GM21381 (cell line): ENCODE measurements around the gene PTGES3L.

ENCODE experiments used
- ATAC-seq: cut with Tn5 transposase; IDR thresholded peaks from one replicate; pipeline ENCODE4 v1.9.1; 2021; ENCODE audit warnings: mild to moderate bottlenecking, moderate library complexity; ENCODE audit not compliant: unreplicated experiment

Gene PTGES3L

DNA sequence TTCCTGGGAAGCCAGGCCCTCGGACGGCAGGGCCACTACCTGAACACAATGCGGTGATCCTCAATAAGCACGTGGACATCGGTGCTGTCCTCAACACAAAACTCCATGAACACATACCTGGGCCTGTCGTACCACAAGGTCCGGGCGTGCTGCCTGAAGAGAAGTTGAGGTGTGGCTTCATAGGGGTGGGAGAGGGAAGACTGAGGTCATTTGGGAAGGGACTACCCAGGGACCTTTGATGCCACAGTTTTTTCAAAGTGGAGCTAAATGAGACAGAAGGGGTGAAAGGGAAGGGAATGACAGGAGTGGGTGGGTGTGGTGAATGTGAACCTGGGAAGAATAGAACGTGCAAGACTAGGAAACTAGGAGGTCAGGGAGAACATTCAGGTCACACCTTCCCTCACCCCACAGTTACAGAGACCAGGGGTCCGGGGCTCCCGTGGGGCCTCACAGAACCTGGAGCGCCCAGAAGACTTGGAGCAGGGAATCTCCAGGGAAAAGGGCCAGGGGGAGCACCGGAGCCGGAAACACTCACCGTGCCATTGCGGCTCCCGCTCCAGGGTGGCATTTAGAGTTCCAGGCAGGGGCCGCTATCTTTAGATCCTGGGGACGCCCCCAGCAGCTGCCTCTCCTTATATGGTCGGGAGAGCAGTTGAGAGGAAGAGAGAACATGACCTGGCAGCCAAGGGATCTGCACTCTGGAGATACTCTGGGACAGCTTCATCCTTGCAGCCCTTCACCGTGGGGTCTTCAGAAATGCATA, at the start of gene PTGES3L:
Gene PTGES3L, minus strand, starts transcription at position 570 of the 763 bp plus-strand sequence. Its CDS starts 27 bp downstream, at position 543.
- peak; percentile 26 for ATAC-seq

DNA sequence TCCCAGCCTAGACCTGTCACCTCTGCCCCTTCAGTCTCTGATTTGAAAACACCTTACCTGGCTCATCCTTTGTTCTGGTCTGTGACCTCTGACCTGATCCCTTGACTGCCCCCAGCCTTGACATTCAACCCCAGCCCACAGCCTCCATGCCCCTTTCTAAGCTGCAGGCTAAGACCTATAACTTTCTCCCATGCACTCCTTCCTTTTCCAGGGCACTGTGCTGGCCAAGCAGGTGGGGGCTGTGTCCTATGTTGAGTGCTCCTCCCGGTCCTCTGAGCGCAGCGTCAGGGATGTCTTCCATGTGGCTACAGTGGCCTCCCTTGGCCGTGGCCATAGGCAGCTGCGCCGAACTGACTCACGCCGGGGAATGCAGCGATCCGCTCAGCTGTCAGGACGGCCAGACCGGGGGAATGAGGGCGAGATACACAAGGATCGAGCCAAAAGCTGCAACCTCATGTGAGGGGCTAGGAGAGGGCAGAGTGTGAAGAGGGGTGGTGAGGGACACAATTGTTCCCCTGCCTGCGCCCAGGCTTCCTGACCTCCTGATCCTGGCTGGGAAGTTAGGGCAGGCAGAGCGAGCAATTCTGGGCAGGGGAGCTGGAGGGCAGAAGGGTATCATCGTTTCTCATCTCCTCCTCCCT, 48.5 kb upstream of the PTGES3L start:
- no peak for ATAC-seq

DNA sequence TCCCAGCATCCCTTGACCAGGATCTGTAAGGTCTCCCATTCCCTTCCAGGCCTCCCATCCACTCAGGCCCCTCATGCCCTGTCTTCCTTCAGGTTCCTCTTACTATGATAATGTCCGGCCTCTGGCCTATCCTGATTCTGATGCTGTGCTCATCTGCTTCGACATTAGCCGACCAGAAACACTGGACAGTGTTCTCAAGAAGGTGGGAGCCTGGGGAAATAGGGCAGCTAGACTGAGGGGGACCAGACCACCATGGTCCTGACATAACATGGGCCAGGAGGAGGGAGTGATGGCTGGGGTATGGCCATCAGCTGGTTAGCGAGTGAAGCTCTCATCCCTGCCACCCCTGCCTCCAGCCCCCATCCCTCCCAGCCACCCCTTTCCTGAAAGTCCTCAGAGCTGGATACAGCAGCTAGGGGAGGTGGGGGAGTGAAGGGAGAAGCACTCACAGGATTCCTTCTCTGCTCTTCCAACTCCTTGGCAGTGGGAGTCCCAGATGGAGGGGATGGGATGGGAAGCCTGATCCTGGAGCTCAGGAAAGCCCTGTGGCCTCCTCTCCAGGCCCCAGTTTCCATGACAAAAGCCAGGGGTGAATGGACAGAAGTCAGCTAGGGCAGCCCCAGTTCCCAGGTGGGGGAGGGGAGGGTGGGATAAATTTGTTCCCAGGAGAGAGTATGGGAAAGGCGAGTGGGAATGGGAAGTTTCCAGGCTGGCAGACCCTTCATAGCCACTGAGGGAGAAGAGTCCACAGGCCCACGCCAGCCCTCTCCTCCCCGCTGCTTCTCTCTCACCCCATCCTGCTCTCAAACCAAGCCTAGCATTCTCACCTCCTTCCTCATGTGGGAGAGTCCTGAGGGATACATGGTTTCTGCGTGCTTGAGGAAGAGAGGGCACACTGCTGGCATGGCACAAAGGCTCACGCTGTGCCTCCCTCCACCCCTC, 47.5 kb upstream of the PTGES3L start:
- no peak for ATAC-seq

DNA sequence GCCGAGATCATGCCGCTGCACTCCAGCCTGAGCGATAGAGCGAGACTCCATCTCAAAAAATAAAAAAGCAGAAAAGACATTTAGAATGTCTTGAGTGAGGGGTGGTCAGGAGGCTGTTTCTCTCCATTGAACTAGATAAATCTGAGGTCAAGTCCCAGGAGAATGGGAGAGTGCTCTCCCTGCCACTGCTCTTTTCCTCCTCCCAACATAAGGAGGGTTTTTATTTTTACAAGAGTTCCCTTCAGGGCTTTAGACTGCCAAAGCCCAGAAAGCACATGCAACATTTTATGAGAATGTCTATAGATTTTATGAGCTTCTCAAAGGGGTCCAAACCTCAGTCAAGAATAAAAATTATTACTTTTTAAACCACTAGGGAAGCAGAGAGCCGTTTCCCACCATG, 46.7 kb upstream of the PTGES3L start:
- ATAC-seq, result no peak

DNA sequence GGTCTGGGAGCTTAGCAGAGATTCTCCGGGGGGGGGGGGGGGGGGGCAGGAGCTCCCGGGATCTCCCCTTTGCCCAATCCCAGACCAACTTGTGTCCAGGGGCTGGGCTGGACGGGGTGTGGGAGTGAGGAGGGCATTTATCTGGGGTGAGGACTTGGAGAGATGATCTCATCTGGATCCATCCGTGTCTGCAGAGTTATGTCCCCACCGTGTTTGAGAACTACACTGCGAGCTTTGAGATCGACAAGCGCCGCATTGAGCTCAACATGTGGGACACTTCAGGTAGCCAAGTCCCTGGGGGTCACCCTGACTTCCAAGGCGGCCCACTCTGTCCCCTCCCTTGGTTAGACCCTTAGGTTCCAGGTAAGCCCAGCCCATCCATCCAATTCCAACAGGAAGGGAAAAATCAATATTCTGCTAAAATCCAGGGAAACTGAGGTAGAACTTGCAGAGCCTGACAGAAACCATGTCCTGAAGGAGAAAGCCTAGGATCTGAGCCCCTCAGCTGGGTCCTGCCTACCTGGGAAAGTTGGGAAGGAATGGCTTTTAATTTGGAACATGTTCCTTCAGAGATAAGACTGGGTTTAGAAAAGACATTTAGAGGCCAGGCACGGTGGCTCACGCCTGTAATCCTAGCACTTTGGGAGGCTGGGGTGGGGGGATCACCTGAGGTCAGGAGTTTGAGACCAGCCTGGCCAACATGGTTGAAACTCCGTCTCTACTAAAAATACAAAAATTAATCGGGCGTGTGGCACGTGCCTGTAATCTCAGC, 46.1 kb upstream of the PTGES3L start:
- no peak for ATAC-seq

DNA sequence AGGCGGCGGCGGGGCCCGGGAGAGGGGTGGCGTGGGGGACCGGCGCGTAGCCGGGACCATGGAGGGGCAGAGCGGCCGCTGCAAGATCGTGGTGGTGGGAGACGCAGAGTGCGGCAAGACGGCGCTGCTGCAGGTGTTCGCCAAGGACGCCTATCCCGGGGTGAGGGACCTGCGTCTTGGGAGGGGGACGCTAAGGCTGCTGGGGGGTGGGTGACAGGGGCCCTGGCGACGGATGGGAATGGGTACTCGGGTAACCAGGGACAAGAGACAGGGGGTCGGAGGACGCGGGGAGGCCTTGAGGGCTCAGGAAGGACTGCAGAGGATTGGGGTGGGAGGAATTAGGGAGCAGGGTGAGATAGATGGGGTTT, 45.4 kb upstream of the PTGES3L start:
- no peak for ATAC-seq

DNA sequence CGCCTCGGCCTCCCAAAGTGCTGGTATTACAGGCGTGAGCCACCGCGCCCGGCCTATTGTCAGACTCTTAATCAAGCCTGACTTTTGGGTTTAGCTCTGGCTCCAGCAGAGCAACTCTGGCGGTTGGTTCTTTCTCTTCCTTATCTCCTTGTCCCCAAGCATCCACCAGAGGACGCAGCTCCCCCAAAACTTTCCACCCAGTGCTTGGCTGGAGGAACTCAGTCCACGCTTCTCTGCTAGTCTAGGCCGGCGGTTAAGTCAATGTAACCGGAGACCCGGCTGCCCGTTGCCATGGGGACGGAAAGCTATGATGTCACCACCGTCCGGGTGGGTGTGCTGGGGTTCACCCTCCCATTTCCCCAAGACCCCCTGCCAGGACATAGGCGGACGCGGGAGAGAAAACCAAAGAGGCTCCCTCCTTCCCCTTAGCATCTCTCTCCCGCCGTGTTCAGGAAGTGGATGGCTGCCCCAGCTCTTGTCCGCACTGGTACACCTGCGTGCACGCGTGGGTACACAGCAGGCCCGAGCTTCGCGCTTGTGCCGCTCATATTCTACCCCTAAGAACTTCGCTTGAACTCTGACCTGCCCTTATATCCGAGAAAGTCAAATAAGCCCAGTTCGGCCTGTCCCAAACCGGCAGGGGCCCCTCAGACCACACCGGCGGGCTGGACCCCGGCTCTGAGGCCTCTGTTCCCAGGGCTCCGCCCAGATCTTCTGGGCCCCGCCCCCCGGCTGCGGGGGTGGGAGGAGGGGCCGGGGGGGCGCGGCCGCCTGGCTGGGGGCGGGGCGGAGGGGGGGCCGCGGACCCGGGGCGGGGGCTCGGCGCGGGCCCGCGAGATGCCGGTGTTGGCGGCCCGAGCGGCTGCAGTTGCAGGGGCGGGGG, 44.8 kb upstream of the PTGES3L start, which contains the start of gene RND2:
Gene RND2, plus strand, starts transcription at position 825 of the 883 bp plus-strand sequence. CDS start 117 bp downstream, outside the sequence.
- no peak for ATAC-seq

DNA sequence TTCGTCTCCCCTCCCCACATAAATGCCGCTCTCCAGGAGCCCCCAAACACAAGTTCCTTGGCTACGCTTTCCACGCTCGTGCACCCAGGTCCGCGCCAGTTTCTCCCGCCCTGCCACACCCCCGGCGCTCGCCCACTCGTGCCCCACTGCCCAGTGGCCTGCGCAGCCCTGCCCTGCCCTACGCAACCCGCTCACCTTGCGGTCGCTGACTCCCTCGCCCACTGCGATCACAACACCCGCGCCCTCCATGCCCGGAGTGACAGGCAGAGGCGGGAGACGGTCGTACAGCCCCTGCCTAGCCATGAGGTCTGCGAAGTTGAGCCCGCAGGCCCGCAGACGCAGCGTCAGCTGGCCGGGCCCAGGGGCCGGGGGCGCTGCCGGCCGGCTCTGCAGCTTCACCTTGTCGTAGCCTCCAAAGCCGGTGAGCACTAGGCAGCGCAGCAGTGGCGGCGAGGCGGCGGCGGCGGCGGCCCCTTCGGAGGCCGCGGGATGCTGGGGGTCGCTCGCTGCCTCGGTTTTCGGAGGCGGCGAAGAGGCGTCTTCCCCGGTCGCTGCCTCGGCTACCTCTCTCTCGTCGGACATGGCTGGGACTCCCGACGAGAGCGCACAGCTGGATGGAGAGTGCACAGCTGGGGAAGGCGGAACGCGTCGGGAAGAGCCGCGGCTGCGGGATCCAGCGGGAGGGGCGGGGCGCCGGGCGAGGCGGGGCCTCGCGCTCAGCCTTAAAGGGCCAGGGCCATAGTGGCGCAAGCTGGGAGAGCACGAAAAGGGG, 42.0 kb upstream of the PTGES3L start, which contains the start of gene VAT1:
Gene VAT1, minus strand, starts transcription at position 645 of the 772 bp plus-strand sequence. Its CDS starts 63 bp downstream, at position 582.
- ATAC-seq, result peak; percentile 49

DNA sequence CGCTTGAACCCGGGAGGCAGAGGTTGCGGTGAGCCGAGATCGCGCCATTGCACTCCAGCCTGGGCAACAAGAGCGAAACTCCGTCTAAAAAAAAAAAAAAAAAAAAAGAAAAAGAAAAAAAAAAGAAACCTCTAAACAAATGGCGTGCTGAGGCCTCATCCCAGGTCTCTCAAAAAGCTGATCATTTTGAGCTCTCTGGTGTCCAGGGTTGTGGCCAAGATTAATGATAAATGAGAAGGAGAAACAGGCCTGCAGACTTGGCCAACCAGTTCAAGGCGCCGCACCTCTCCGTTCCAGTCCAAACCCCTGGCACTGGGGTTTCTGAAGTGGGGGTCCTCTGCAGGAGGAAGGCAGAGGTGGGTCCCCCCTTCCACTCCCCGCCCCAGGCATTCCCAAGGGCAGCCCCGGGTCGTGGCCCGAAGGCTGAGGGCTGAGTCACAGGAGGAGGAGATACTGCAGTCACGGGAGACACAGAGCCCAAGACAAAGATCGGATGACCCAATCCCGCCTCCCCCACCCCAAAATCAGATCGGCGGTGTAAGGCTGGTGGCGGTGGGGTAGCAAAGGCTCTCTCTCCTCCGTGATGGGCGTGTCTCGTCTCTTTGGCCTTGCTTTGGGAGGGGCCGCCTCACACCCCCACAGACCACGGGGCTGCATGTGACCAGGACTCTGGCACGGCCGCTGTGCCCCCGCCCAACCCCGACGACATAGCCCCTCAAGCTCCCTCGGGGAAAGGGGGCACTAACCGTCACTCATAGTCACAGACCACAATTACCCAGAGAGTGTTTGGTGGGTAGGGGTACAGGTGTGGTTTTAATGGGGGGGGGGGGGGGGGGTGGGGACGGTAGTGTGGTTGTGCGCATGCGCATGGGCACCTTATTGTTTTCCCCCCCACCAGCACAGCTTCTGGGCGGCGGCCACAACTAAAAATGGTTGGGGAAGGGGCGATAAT, 41.2 kb upstream of the PTGES3L start:
- no peak for ATAC-seq

DNA sequence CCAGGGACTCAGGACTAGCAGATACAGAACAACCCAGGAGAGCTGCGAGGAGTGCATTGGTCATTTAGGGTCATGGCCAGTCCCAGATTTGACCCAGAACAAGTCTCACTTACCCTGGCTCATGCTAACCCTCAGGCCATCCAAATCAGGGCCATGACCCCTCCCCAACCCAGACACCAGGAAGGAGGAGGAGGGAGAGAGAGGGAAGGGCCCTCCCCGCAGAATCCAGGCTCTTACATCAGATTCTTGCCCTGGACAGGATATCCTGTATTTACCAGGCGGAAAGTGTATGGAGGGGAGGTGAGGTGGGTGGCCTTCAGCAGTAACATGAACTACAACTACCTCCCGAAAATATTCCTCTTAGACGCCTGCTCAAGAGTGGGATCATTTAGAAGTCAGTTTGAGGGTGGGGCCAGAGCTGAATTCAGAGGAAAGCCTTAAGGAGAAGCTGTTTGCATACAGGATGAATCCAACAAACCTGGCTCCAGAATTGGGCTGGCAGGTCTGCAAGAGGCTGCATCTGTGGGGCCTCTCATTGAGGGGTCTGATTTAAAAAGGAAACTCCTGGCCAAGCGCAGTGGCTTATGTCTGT, 40.2 kb upstream of the PTGES3L start:
- no peak for ATAC-seq

DNA sequence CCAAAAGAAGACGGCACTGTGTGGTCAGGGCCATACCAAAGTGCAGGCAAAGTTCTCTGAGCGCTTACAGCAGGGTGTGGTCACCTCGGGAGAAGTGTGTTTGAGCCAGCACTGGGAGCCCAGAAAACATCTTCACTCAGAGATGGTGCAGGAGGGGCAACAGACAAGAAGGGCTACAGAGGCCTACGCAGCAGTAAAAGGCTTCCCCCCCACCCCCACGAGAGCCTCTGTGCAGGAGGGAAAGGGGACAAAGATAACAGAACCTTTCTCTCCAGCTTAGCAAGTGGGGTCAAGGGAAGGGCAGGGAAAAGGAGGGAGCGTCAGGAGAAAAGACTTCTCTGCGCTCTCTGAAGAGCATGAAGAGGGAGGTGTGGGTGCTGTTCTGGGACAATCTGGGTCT, 39.5 kb upstream of the PTGES3L start:
- no peak for ATAC-seq

DNA sequence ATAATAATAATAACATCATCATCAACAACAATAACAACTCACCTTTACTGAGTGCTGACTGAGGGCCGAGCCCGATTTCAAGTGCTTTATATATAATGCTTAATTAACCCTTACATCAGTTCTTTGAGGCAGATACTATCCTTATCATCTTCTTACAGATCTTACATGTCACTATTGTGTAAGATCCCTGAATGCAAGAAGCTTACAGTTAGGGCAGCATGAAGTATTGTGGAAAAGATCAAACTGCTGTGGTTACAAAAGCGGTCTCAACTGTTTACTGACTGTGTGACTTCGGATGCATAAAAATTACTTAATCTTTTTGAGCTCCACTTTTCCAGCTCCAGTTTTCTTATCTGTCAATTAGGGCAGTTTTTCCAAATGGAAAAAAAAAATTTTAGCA, 39.1 kb upstream of the PTGES3L start:
- ATAC-seq, result no peak

DNA sequence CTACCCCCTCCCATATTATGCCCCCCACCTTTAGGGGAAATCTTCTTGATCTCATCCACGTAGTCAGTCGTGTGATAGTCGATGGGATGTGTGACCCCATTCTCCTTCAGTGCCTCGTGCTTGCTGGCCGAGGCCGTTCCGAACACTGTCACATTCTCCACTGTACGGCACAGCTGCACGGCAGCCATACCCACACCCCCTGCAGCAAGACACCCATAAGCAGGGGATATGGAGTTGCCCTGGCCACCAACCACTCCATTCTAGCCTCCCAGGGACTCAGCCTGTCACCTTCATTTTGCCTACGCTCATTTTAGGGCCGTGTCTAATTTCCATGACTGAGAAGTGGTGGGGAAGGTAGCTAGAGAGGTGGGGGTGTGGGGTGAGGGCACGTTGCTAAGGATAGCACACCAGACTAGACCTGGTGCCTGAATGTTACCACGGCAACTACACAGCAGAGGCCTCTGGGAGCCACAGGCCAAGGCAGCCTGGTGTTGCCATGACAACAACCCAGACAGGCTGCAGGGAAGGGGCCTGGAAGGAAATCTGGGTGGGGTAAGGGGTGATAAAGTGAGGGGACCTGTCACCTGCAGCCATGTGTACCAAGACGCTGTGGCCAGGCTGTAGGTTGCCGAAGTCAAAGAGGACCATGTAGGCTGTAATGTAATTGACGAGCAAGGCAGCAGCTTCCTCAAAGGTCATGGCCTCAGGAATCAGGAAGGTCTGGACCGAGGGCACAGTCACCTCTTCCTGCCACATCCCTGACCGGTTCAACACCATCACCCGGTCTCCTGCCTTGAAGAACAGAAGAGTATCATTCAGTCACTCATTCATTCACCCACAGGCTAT, 38.4 kb upstream of the PTGES3L start:
- no peak for ATAC-seq

DNA sequence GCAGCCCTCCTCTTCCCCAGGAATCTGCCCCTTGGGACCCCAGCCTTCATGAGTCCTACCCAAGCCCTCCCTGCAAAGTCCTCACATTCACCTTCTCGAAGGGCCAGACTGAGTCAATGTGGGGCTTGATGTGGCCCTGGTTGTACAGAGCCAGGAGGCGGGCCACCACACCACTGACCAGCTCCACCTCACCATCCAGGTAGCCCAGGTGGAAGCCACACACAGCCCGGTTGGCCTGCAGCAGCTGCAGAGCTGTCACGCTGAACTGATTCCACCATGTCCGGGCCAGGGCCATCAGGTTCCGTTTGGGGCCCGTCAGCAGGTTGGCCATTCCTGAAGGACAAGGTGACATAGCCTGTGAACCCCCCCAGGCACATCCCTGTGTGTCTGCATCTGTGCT, 36.3 kb upstream of the PTGES3L start:
- ATAC-seq, result no peak

DNA sequence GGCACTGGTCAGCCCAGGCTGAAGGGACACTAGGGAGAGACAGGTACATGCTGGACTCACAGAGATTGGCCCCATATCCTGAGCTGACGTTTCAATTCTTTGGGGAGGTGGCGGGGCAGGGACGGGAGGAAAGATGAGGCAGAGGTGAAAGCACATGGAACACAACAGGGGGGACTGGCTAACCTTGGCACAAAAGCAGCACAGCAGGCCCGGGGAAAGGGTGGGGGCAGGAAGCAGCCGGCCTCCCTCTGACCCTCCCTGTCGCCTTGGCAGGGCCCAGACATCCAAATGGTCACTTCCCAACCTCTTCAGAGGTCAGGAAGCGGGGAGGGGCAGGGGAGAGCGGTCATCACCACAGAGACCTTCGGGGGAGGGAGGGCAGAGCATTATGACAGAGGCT, 35.7 kb upstream of the PTGES3L start:
- ATAC-seq, result no peak
